Body of pancreas (tissue), 4 donors: ENCODE measurements around the gene PYGM. TPM values are rescaled to one million over a fixed set of nuclear protein-coding genes. Genes with fewer than 3 reads are reported as not detected.

Source experiments
- ATAC-seq: fragments of 150-250 bp; one replicate; pipeline ENCODE4 v1.9.1; 2016
- DNase-seq, 4 donors: peaks; one replicate each; pipeline ENCODE4 v3.0.0-alpha.2; 2019
- H3K27ac ChIP-seq, 4 donors: fragments of 200-600 bp; sonication (generic); 1 replicate in 3 of 4; 2 replicates in 1 of 4; pipeline versions ENCODE4 v1.5.1 to v1.6.1; 2016 to 2019; ENCODE audit warnings: mild to moderate bottlenecking in 1 of 4, mixed read lengths in 1 of 4, moderate library complexity in 1 of 4
- H3K27me3 ChIP-seq, 2 donors: fragments of 200-600 bp; sonication (generic); one replicate each; pipeline ENCODE4 v1.6.0; 2016; ENCODE audit warnings: mild to moderate bottlenecking in 1 of 2
- H3K36me3 ChIP-seq, 2 donors: fragments of 200-600 bp; sonication (generic); replicated peaks in 1 of 2; 2 replicates each; pipeline ENCODE4 v1.5.1; 2016; ENCODE audit warnings: low read depth in 2 of 2; ENCODE audit not compliant: insufficient read depth in 1 of 2
- H3K4me1 ChIP-seq: fragments of 200-600 bp; sonication (generic); one replicate; pipeline ENCODE4 v1.6.0; 2016
- H3K4me3 ChIP-seq, 2 donors: fragments of 200-600 bp; sonication (generic); 1 replicate in 1 of 2; 2 replicates in 1 of 2; pipeline ENCODE4 v1.5.1; 2016 to 2019
- H3K9me3 ChIP-seq, 3 donors: fragments of 200-600 bp; sonication (generic); 1 replicate in 2 of 3; 2 replicates in 1 of 3; pipeline ENCODE4 v1.5.1; 2016
- POLR2A ChIP-seq, 3 donors: fragments of 450-650 bp; IDR thresholded peaks; one replicate each; pipeline ENCODE4 v1.6.1; 2016; ENCODE audit warnings: antibody characterized with exemption in 3 of 3, mild to moderate bottlenecking in 2 of 3
- WGBS, 2 donors: methylation state at CpG; one replicate each; pipeline ENCODE4 v1.1.5; 2017; 5-methylcytosine and 5-hydroxymethylcytosine counted together
- intact Hi-C: fragments of 100-400 bp; cut with DNase I; formaldehyde crosslinking; loops from one replicate; pipeline ENCODE4 v1.15.1; 2023
- total RNA-seq, 2 donors: library from RNA; depleted of rRNA; stranded (reverse); fragments of >200 nt; gene quantifications; one replicate each; pipeline ENCODE4 v1.1.0, GENCODE V29; 2016
- TF ChIP-seq, protein P1 (sequence below), 7 experiments: fragments of 450-650 bp in 4 of 7; fragments of 200-600 bp in 3 of 7; sonication (generic) in 3 of 7; IDR thresholded peaks; one replicate each; pipeline ENCODE4 v1.5.1; 2016 to 2019; ENCODE audit warnings: antibody characterized with exemption in 7 of 7

PYGM gene
- total RNA-seq, 2 donors from 2014 or later, result 0.78 to 4.3 TPM

DNA sequence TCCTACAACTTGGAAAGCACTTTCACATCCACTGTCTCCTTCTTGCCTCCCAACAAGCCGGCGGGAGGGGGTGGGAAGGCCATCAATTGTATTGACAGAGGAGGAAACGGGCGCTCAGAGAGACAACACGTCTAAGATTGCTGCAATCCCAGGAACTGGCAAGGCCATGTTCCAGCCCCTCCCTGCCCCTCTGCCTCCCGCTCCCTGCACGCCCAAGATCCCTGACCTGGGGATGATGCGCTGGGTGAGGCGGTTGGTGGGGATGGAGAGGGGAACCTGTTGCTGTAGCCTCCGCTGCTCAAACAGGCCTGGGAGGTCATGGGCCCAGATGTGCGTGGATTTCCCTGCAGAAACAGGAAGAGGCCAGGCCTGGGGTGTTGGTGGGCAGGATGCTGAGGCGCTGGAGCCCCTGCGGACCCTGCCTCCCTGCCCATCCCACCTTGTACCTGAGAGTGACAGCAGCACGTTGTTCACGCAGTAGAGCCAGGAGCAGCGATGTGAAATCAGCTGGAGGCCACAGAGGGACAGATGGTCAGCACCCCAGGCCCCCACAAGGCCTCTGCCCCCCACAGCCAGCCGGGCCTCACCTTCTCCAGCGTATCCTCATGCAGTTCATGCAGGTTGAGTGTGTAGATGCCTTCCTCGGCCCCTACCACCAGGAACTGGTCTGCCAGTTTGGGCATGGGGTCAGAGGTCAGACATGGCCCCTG is 36.4 kb upstream of the PYGM start:
- intact Hi-C loops, result no loop called here
- Histone ChIP-seq H3K4me3 (no peak overlapping the region), H3K27ac (no peak overlapping the region), H3K4me1 (no peaks in the 10 kb centered on the region), H3K9me3 (no peaks in the 10 kb centered on the region), H3K27me3 (no peaks in the 10 kb centered on the region), H3K36me3 (no peaks in the 10 kb centered on the region)
- WGBS, 2 donors, result 83 to 86% methylated on average over 11 to 18 of the region's 19 CpGs
- ATAC-seq (no peak), DNase-seq (no peak)
- no peak for TF ChIP-seq POLR2A (IDR thresholded peaks at IDR 0.05)
- TF ChIP-seq, protein P1, sequence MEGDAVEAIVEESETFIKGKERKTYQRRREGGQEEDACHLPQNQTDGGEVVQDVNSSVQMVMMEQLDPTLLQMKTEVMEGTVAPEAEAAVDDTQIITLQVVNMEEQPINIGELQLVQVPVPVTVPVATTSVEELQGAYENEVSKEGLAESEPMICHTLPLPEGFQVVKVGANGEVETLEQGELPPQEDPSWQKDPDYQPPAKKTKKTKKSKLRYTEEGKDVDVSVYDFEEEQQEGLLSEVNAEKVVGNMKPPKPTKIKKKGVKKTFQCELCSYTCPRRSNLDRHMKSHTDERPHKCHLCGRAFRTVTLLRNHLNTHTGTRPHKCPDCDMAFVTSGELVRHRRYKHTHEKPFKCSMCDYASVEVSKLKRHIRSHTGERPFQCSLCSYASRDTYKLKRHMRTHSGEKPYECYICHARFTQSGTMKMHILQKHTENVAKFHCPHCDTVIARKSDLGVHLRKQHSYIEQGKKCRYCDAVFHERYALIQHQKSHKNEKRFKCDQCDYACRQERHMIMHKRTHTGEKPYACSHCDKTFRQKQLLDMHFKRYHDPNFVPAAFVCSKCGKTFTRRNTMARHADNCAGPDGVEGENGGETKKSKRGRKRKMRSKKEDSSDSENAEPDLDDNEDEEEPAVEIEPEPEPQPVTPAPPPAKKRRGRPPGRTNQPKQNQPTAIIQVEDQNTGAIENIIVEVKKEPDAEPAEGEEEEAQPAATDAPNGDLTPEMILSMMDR (IDR thresholded peaks at IDR 0.05), result no peak

DNA sequence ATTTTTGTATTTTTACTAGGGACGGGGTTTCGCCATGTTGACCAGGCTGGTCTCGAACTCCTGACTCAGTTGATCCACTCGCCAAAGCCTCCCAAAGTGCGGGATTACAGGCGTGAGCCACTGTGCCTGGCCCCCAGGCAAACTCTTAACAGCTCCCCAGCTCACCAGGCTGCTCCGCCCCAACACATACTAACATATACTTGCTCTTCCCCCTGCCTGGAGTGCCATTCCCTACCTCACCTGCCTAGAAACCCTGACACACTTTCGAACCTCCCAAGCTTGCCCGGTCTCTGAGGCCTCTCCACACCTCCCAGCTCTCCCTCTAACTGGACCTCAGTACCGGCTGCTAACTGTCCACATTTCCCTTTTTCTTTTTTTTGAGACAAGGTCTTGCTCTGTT is 34.8 kb upstream of the PYGM start:
- ATAC-seq, result no peak
- intact Hi-C loops, result no loop called here
- DNase-seq, result no peak
- Histone ChIP-seq H3K36me3 (no peaks in the 10 kb centered on the region), H3K9me3 (no peaks in the 10 kb centered on the region), H3K27ac (no peak overlapping the region), H3K4me1 (no peaks in the 10 kb centered on the region), H3K27me3 (no peaks in the 10 kb centered on the region), H3K4me3 (no peak overlapping the region)
- no peak for TF ChIP-seq POLR2A (IDR thresholded peaks at IDR 0.05)
- TF ChIP-seq, protein P1 (IDR thresholded peaks at IDR 0.05), result no peak
- 96% methylated on average over 10 of the region's 10 CpGs for WGBS, 2 donors

DNA sequence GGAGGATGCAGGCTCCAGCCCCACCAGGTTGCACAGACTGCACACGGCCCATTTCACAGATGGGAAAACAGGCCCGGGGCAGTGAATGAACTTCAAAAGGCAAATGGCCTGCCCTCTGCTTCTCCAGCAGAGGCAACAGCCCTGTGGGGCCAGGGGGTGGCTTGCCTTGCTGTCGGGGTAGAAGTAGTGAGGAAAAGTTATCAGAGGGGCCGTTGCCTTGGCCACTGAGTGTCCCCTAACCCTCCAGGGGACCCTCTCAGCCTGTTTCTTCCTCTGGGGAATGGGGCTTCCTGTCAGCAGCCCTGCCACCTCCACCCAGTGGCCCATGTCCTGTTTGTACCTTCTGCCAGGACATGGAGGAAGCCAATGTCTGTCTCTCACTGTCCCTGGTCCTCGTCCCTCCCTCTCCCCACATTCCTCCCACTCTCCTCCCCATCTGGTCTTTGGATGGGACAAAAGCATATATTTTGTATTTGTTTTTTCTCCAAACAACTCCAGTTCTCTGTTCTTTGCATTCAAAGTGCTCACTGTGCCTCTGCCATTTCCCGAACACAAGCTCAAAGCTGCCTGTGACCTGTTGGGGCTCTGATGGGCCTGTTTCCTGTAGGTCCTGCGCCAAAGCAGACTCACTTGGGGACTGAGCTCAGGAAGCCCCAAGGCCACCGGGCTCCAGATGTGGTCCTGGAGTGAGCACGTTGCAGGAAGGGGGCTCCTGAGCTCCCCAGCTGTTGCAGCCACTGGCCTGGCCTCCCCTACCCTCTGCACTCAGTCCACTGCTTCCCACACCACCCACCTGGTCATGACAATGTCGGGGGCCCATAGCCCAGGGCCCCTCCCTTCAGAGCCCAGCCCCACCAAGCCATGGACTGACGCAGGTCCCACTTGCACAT is 33.7 kb upstream of the PYGM start:
- no peaks in the 10 kb centered on the region for H3K36me3 ChIP-seq
- intact Hi-C loops, result no loop called here
- DNase-seq (no peak), ATAC-seq (no peak)
- H3K27me3 ChIP-seq, result no peaks in the 10 kb centered on the region
- TF ChIP-seq POLR2A (IDR thresholded peaks at IDR 0.05), result no peak
- TF ChIP-seq, protein P1 (IDR thresholded peaks at IDR 0.05), result no peak
- WGBS, 2 donors, result 64 to 78% methylated on average over 11 of the region's 11 CpGs
- no peaks in the 10 kb centered on the region for H3K4me1 ChIP-seq
- no peak overlapping the region for H3K27ac ChIP-seq
- no peak overlapping the region for H3K4me3 ChIP-seq
- no peaks in the 10 kb centered on the region for H3K9me3 ChIP-seq

DNA sequence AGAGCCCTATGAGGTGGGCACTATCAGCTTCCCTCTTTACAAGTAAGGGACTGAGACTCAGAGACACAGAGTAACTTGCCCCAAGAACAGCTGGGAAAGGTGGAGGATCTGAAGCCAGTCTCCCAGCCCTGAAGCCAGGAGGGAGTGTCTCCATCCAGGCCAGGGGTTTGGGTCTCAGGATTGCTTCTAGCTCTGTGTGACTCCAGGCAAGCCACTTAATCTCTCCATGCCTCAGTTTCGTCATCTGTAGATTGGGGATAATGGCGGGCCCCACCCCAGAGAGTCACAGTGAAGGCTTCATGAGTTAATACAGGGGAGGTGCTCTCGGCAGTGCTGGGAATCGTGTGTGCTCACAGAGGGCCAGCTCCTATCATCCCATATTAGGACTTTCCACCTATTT is 32.7 kb upstream of the PYGM start:
- Histone ChIP-seq H3K4me1 (peaks cover 5% of the 10 kb centered on the region), H3K27me3 (no peaks in the 10 kb centered on the region), H3K36me3 (no peaks in the 10 kb centered on the region), H3K9me3 (no peaks in the 10 kb centered on the region), H3K27ac (no peak overlapping the region), H3K4me3 (no peak overlapping the region)
- intact Hi-C loops, result no loop called here
- ATAC-seq (no peak), DNase-seq (no peak)
- 89% methylated on average over 4 of the region's 4 CpGs; no CpG with 5 or more reads in 1 of the 2 donors for WGBS, 2 donors
- no peak for TF ChIP-seq POLR2A (IDR thresholded peaks at IDR 0.05)
- TF ChIP-seq, protein P1 (IDR thresholded peaks at IDR 0.05), result no peak
